Colonic mucosa (tissue), 4 donors: Measurements from ENCODE around the gene IFITM5. TPM values are rescaled to one million over a fixed set of nuclear protein-coding genes. Genes with fewer than 3 reads are reported as not detected.
A peak's percentile ranks its signal among the peaks of the same experiment; 100 is the strongest.
"Not testable (repeated sequence)": the region's sequence is repeated elsewhere in the genome, so short reads cannot be mapped to it uniquely, and the experiment has no call there.

Experiments used
- DNase-seq: peaks from one replicate; pipeline ENCODE4 v3.0.0-alpha.2; 2020
- H3K27ac ChIP-seq: fragments of 200-600 bp; one replicate; pipeline ENCODE4 v1.8.0; 2021
- H3K27me3 ChIP-seq: fragments of 200-600 bp; one replicate; pipeline ENCODE4 v1.8.0; 2021
- H3K36me3 ChIP-seq: fragments of 200-600 bp; one replicate; pipeline ENCODE4 v1.8.0; 2021
- H3K4me1 ChIP-seq: fragments of 200-600 bp; one replicate; pipeline ENCODE4 v1.8.0; 2021; ENCODE audit warnings: mild to moderate bottlenecking
- H3K4me3 ChIP-seq: fragments of 200-600 bp; one replicate; pipeline ENCODE4 v1.8.0; 2021
- H3K9ac ChIP-seq, 2 donors: one replicate each; pipeline ENCODE4 v1.7.0; 2013; ENCODE audit warnings: control low read depth in 2 of 2, low read depth in 2 of 2, low read length in 2 of 2
- H3K9me3 ChIP-seq: fragments of 200-600 bp; one replicate; pipeline ENCODE4 v1.8.0; 2021
- intact Hi-C: fragments of 100-400 bp; cut with DNase I; formaldehyde crosslinking; loops from one replicate; pipeline ENCODE4 v1.14.1; 2022
- total RNA-seq, 2 donors: library from RNA; stranded (reverse); fragmentation: NEBNext Ultra II Directional in 1 of 2; extraction: Animal tissue kit (Norgen Biotek cat#: 25700) in 1 of 2; gene quantifications; one replicate each; pipeline ENCODE4 v1.2.1, GENCODE V29; 2021
- TF ChIP-seq, protein P1 (sequence below): fragments of 200-600 bp; IDR thresholded peaks from one replicate; pipeline ENCODE4 v1.8.0; 2022; ENCODE audit warnings: antibody characterized with exemption, mild to moderate bottlenecking
- donor health status: healthy.
- donor health status: DM: no; HTN: no; CAD: no.
- donor health status: DM: no; HTN: no; CAD: no.

Gene IFITM5
- total RNA-seq, 2 donors from 2014 or later: not detected

DNA sequence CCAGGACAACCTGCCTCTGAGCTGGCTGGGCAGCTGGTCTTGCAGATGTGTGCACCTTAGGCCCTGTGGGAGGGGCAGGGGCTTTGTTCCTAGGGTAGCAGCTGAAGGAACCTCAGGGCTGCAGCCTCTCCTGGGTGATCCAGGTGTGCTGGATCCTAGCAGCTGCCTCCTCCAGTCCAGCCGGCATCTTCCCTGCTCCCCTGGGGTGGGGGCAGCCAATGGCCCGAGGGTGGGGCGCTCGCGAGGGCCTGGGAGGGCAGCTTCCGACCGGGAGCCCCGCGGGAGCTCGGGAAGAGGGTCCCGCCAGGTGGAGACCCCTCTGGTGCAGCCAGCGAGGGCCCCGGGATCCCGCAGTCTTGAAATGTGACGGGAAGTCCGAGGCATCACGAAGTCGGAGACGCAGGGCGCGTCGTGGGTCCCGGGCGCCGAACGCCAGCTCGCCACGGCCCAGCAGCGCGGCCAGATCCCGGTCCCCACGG, 16.2 kb upstream of the IFITM5 start:
- H3K27ac ChIP-seq: peak overlapping the region; percentile 98
- intact Hi-C loops: no loop called here
- H3K4me3 ChIP-seq: peak overlapping the region; percentile 58
- no peaks in the 10 kb centered on the region for H3K27me3 ChIP-seq
- no peaks in the 10 kb centered on the region for H3K36me3 ChIP-seq
- H3K9me3 ChIP-seq: no peaks in the 10 kb centered on the region
- H3K4me1 ChIP-seq: peaks cover 8% of the 10 kb centered on the region
- TF ChIP-seq, protein P1, sequence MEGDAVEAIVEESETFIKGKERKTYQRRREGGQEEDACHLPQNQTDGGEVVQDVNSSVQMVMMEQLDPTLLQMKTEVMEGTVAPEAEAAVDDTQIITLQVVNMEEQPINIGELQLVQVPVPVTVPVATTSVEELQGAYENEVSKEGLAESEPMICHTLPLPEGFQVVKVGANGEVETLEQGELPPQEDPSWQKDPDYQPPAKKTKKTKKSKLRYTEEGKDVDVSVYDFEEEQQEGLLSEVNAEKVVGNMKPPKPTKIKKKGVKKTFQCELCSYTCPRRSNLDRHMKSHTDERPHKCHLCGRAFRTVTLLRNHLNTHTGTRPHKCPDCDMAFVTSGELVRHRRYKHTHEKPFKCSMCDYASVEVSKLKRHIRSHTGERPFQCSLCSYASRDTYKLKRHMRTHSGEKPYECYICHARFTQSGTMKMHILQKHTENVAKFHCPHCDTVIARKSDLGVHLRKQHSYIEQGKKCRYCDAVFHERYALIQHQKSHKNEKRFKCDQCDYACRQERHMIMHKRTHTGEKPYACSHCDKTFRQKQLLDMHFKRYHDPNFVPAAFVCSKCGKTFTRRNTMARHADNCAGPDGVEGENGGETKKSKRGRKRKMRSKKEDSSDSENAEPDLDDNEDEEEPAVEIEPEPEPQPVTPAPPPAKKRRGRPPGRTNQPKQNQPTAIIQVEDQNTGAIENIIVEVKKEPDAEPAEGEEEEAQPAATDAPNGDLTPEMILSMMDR: no peak
- H3K9ac ChIP-seq: peak overlapping the region; percentile 66 to 93
- DNase-seq: no peak

DNA sequence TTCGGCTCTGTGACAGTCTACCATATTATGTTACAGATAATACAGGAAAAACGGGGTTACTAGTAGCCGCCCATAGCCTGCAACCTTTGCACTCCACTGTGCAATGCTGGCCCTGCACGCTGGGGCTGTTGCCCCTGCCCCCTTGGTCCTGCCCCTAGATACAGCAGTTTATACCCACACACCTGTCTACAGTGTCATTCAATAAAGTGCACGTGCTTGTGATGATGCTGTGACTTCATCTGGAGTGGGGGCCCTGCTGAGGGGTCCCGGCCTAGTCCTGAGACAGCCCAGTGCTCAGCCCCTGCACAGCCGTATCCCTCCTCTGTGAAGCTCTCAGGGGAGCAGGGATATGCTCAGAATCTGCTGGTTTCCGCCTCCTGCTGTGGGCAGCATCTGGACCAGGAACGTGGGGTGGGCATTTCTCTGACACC, 15.7 kb upstream of the IFITM5 start:
- Histone ChIP-seq H3K4me3 (peak overlapping the region; percentile 58), H3K27ac (peak overlapping the region; percentile 98), H3K4me1 (peaks cover 8% of the 10 kb centered on the region), H3K9me3 (no peaks in the 10 kb centered on the region), H3K27me3 (no peaks in the 10 kb centered on the region), H3K36me3 (no peaks in the 10 kb centered on the region), H3K9ac (peak overlapping the region; percentile 66 to 93)
- intact Hi-C loops: no loop called here
- DNase-seq: no peak
- TF ChIP-seq, protein P1: no peak

DNA sequence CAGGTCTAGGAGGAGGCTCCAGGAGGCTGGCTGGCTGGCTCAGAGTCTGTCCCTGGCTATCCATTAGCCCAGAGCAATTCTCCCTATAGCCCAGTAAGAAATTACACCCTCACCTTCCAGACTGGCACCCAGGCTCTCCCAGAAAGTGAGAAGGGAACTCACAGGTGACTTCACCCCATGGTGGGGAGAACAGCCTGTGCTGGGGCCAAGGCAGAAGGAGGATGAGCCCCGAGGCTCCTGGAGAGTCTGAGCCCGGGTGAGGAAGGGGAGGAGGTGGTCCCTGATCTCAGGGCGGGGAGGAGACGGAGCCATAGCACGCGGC, 15.2 kb upstream of the IFITM5 start:
- H3K36me3 ChIP-seq, DNase-seq, H3K9me3 ChIP-seq, H3K27me3 ChIP-seq, H3K4me1 ChIP-seq, intact Hi-C loops: not testable (repeated sequence)
- Histone ChIP-seq H3K4me3 (peak overlapping the region; percentile 58), H3K9ac (peak overlapping the region; percentile 66 to 93), H3K27ac (peak overlapping the region; percentile 98)

DNA sequence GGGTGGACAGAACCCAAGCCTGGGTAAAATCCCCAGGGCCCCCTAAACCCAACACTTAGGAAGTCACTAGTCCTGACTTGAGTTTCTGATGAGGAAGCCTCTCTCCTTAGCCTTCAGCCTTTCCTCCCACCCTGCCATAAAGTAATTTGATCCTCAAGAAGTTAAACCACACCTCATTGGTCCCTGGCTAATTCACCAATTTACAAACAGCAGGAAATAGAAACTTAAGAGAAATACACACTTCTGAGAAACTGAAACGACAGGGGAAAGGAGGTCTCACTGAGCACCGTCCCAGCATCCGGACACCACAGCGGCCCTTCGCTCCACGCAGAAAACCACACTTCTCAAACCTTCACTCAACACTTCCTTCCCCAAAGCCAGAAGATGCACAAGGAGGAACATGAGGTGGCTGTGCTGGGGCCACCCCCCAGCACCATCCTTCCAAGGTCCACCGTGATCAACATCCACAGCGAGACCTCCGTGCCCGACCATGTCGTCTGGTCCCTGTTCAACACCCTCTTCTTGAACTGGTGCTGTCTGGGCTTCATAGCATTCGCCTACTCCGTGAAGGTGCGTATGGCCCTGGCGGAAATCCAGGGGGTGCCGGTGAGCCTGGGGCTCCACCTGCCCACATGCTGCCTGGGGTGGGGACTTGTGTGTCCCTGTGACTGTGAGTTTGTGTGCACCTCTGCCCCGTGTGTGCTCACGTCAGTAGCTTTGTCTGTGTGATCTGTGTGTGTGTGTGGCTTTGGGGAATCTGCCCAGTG, 14.6 kb upstream of the IFITM5 start, which contains the start of gene IFITM1:
IFITM1 (plus strand) TSS at position 254 of the 767 bp plus-strand sequence; CDS start at position 385, 131 bp downstream.
- Histone ChIP-seq H3K9ac (peak within 1 kb of the TSS; percentile 68 to 93), H3K9me3 (no peaks in the 10 kb centered on the region), H3K27me3 (no peaks in the 10 kb centered on the region), H3K36me3 (no peaks in the 10 kb centered on the region), H3K4me1 (peaks cover 8% of the 10 kb centered on the region), H3K4me3 (peak within 1 kb of the TSS; percentile 58), H3K27ac (peak within 1 kb of the TSS; percentile 98)
- TF ChIP-seq, protein P1: no peak
- DNase-seq: peak; percentile 62
- intact Hi-C loops: no loop called here

DNA sequence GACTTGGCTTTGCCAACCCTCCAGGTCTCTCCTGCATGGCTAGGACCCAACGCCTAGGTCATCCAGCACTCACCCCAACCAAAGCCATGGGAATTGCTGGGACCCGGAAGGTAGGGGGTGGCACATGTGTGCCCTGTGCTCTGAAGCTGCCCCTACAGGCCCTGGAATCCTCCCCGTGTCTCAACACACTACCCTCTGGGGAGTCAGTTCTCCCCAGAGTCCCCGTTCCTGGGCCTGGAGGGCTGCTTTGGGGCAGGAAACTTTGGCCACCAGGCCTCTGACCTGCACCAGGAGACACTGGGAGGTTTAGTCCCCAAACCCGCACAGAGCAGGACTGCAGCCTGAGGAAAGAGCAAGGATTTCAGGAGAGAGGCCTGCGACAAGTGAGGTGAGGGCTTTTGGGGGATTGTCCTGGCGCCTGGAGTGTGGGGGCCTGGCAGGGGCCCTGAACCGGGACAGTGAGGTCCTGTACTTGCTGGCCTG, 14.0 kb upstream of the IFITM5 start:
- H3K27ac ChIP-seq: peak overlapping the region; percentile 98
- DNase-seq: no peak
- intact Hi-C loops: no loop called here
- no peaks in the 10 kb centered on the region for H3K27me3 ChIP-seq
- no peaks in the 10 kb centered on the region for H3K9me3 ChIP-seq
- TF ChIP-seq, protein P1: no peak
- H3K4me3 ChIP-seq: peak overlapping the region; percentile 58
- peak overlapping the region; percentile 68 to 93 for H3K9ac ChIP-seq
- H3K36me3 ChIP-seq: no peaks in the 10 kb centered on the region
- peaks cover 8% of the 10 kb centered on the region for H3K4me1 ChIP-seq
